GM12874 (cell line): ENCODE data around the gene ECSCR.

Experiments used
- TF ChIP-seq, protein P1 (sequence below): IDR thresholded peaks from 2 replicates; pipeline ENCODE4 v1.5.1; 2011; ENCODE audit warnings: low read depth, mild to moderate bottlenecking, control low read depth, low read length, moderate library complexity; ENCODE audit not compliant: insufficient read depth

ECSCR gene

DNA sequence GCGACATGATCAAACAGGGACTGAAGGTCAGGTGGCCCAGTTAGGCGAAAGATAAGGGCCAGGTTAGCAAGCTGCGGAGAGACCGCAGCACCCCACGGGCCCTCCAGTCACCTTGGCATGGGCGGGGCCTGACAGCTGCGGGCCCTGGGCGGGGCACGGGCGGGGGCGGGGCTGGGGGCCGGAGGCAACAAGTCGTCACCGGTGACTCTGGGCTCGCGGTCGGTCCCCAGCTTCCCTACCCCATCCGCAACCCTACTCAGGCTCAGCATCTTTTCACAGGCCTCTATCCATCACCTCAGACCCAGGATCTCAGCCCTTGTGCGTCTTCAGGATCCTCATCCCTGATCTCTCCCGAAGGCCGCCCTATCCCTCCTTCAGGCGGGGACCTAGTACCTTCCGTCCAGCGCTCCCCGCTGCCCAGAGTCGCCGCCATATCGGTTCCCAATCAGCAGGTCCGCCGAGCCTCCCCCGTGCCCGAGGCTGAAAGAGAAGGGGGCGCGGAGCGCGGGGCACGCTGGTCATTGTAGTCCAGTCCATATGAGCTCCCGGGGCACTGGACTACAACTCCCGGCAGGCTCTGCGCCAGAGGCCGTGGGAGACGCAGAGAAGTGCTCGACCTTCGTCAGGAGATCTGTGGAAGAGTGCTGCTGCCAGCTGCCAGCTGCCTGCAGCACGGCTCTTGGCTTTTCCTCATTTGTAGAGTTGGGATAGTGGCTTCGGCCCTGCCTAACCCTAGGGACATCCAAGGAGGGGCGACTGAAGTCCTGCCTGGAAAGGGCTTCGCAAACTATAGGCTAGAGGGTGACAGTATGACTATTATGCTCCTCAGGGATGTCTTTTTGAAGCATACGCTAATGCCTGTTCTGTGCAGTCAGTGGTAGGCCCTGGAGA, 23.3 kb downstream of the ECSCR start, which contains the start of gene DNAJC18:
DNAJC18 (minus strand) TSS at position 513 of the 891 bp plus-strand sequence; CDS start at position 433, 80 bp downstream.
- TF ChIP-seq, protein P1, sequence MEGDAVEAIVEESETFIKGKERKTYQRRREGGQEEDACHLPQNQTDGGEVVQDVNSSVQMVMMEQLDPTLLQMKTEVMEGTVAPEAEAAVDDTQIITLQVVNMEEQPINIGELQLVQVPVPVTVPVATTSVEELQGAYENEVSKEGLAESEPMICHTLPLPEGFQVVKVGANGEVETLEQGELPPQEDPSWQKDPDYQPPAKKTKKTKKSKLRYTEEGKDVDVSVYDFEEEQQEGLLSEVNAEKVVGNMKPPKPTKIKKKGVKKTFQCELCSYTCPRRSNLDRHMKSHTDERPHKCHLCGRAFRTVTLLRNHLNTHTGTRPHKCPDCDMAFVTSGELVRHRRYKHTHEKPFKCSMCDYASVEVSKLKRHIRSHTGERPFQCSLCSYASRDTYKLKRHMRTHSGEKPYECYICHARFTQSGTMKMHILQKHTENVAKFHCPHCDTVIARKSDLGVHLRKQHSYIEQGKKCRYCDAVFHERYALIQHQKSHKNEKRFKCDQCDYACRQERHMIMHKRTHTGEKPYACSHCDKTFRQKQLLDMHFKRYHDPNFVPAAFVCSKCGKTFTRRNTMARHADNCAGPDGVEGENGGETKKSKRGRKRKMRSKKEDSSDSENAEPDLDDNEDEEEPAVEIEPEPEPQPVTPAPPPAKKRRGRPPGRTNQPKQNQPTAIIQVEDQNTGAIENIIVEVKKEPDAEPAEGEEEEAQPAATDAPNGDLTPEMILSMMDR: no peak

GRCh38 chr5:139438707-139439012, 23.9 kb downstream of the ECSCR start:
- TF ChIP-seq, protein P1: no peak

DNA sequence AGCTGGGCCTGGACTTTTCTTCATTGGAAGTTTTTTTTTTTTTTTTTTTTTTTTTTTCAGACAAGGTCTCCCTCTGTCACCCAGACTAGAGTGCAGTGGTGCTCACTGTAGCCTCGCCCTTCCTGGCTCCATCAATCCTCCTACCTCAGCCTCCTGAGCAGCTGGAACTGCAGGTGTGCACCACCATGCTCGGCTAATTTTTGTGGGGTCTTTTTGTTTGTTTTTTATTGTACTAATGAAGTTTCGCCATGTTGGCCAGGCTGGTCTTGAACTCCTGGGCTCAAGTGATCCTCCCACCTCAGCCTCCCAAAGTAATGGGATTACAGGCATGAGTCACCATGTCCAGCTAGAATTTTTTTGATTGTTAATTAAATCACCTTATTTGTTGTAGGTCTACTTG, 26.9 kb downstream of the ECSCR start:
- TF ChIP-seq, protein P1: no peak

- TF ChIP-seq, protein P1: no peak
Observed at GRCh38 chr5:139431706-139432105, 30.8 kb downstream of the ECSCR start.

GRCh38 chr5:139430015-139430414, 32.5 kb downstream of the ECSCR start:
- TF ChIP-seq, protein P1: no peak

DNA sequence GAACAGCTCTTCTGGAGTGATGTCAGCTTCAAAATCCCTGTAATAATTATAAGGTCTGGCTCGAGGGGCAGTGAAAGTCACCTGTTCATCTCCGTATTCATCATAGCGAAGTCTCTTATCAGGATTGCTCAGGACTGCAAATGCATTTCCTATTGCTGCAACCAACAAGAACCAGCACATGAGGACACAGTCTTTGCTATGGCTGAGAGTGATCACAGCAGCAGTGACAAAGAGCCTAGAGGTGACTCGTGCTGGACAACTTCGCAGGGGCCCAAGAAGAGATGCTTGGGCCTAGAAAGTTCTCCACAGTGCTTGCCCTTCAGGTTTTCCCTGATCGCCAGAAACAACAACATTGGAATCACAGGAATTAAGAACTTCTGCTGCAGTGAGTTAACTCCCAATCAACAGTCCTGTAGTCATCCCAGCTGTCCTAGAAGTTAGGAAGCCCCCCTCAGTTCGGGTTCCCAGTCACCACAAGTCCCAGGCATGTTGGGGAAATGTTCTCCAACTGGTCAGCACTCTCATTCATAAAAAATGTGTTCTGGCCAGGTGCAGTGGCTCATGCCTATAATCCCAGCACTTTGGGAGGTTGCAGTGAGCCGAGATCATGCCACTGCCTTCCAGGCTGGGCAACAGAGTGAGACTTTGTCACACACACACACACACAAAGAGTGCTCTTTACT, 36.2 kb downstream of the ECSCR start:
- TF ChIP-seq, protein P1: no peak

DNA sequence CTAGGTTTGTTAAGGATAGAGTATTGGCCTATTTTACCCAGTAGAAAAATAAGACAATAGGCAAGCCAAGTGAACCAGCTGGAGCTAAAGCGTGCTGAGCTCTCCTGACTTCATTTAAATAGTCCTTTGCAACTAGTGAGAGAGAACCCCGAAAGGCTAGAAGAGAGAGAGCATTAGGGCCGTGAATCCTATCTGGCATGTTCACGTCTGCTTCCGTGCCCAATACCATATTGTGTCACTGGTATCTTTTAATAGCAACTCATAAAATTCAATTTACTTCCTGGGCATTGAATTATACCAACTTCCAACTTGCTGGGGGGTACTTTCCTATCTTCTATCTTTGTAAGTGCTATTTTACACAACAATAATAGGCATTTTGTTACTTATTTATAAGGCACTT, 37.0 kb downstream of the ECSCR start:
- TF ChIP-seq, protein P1: no peak
